Camera-type eye (tissue), 1 donor: ENCODE results near the gene ANKRD1. TPM values are rescaled to one million over a fixed set of nuclear protein-coding genes. Genes with fewer than 3 reads are reported as not detected.

ENCODE experiments used
- total RNA-seq: library from RNA; depleted of rRNA; stranded (reverse); fragments of >200 nt; gene quantifications from one replicate; pipeline ENCODE4 v1.2.3, GENCODE V29; 2014

Gene ANKRD1
- total RNA-seq: 5.3 TPM

DNA sequence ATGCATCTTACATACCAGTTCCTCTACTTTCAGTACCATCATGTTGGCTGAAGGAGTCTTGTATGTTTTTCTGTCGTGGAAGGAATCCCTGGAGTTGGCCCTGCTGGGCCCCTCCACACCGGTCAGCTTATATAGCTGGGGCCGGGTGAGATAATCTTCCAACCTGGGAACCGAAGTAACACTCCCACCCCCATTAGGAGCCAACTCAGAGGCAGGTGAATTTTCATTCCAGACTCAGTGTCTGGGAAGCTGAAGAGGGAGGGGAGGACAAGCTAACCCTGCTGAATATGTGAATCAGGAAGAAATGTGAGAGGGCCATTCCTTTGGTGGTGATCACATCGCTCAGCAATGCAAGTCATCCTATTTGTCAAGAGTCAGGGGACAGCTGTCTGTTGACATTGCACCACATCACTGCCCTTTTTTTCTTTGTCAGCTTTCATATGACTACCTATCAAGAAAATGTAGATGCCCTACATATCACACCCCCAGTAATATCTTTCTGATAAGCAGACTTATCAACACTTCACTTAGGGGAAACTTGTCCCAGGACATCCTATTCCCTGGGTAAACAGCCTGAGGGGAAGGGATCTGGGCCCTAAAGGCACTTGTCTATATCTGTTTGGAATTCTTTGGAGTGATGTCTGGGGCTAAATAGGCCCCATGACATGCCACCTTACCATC lies at the start of gene ANKRD1:
Gene ANKRD1 (minus strand): TSS at position 102 of the 681 bp plus-strand sequence. CDS start 60 bp downstream, at position 42.

GRCh38 chr10:90871766-90872647 lies 48.9 kb downstream of the ANKRD1 start, which contains the start of gene RPP30:
Gene RPP30 (plus strand): TSS chr10:90871974. CDS start chr10:90871987, 13 bp downstream.

Other genes with a start within 250 kb of the ANKRD1 start
- 1.2 TPM for gene HTR7, start 63.0 kb downstream of the ANKRD1 start, total RNA-seq
- 64.0 TPM for gene RPP30, start 49.1 kb downstream of the ANKRD1 start, total RNA-seq